ENCODE measurements around the gene OR2T5.
"Not testable (repeated sequence)": the region's sequence is repeated elsewhere in the genome, so short reads cannot be mapped to it uniquely, and the experiment has no call there.

Gene OR2T5

GRCh38 chr1:248488289-248488688, at the start of gene OR2T5:
TSS of gene OR2T5 (plus strand) at chr1:248488589. CDS start at chr1:248488589, 0 bp downstream.
- DNase-seq (ENCODE audit: low read depth) = not testable (repeated sequence)

GRCh38 chr1:248438668-248439067, 49.7 kb upstream of the OR2T5 start:
- DNase-seq (ENCODE audit: low read depth); H3K4me3 ChIP-seq (ENCODE audit: low read length): not testable (repeated sequence)

More at GRCh38 chr1:248488289-248488688, at the start of gene OR2T5:
- not testable (repeated sequence) for H3K4me3 ChIP-seq (ENCODE audit: low read length)

- H3K4me3 ChIP-seq (ENCODE audit: low read length); DNase-seq (ENCODE audit: low read depth): not testable (repeated sequence)
These were observed 49.1 kb upstream of the OR2T5 start for GRCh38 chr1:248439283-248439682.

- not testable (repeated sequence) for DNase-seq (ENCODE audit: low read depth); H3K4me3 ChIP-seq (ENCODE audit: low read length)
These were observed 45.7 kb upstream of the OR2T5 start for GRCh38 chr1:248442500-248443277.

- H3K4me3 ChIP-seq (ENCODE audit: low read length); DNase-seq (ENCODE audit: low read depth): not testable (repeated sequence)
These were observed 43.8 kb upstream of the OR2T5 start for GRCh38 chr1:248444603-248445002.

GRCh38 chr1:248445399-248445798, 43.0 kb upstream of the OR2T5 start, which contains the start of gene OR2T2:
TSS of gene OR2T2 (plus strand) at chr1:248445637. CDS start at chr1:248452798, 7,161 bp downstream.
- DNase-seq (ENCODE audit: low read depth); H3K4me3 ChIP-seq (ENCODE audit: low read length): not testable (repeated sequence)

GRCh38 chr1:248448409-248449074, 39.8 kb upstream of the OR2T5 start:
- not testable (repeated sequence) for DNase-seq (ENCODE audit: low read depth); H3K4me3 ChIP-seq (ENCODE audit: low read length)

GRCh38 chr1:248449821-248450465, 38.4 kb upstream of the OR2T5 start:
- H3K4me3 ChIP-seq (ENCODE audit: low read length); DNase-seq (ENCODE audit: low read depth): not testable (repeated sequence)

- not testable (repeated sequence) for H3K4me3 ChIP-seq (ENCODE audit: low read length); DNase-seq (ENCODE audit: low read depth)
These were observed 37.8 kb upstream of the OR2T5 start for GRCh38 chr1:248450466-248451145.

- not testable (repeated sequence) for DNase-seq (ENCODE audit: low read depth)
These were observed 34.8 kb upstream of the OR2T5 start for GRCh38 chr1:248453619-248454018.

GRCh38 chr1:248455045-248455444, 33.3 kb upstream of the OR2T5 start:
- H3K4me3 ChIP-seq (ENCODE audit: low read length); DNase-seq (ENCODE audit: low read depth): not testable (repeated sequence)

More at GRCh38 chr1:248453619-248454018, 34.8 kb upstream of the OR2T5 start:
- H3K4me3 ChIP-seq (ENCODE audit: low read length) = not testable (repeated sequence)

GRCh38 chr1:248456635-248457034, 31.8 kb upstream of the OR2T5 start:
- not testable (repeated sequence) for H3K4me3 ChIP-seq (ENCODE audit: low read length); DNase-seq (ENCODE audit: low read depth)

- not testable (repeated sequence) for H3K4me3 ChIP-seq (ENCODE audit: low read length); DNase-seq (ENCODE audit: low read depth)
These were observed 29.3 kb upstream of the OR2T5 start for GRCh38 chr1:248459117-248459516.

GRCh38 chr1:248471154-248471553, 17.2 kb upstream of the OR2T5 start:
- H3K4me3 ChIP-seq (ENCODE audit: low read length) = no peak overlapping the region
- no peak for TF ChIP-seq CTCF (conservative IDR thresholded peaks at IDR 0.05; ENCODE audit: low read depth, low read length)
- no peak for DNase-seq (ENCODE audit: low read depth)

- not testable (repeated sequence) for DNase-seq (ENCODE audit: low read depth); H3K4me3 ChIP-seq (ENCODE audit: low read length)
These were observed 16.3 kb upstream of the OR2T5 start for GRCh38 chr1:248472111-248472510.

GRCh38 chr1:248473051-248473450, 15.3 kb upstream of the OR2T5 start, which contains the start of gene OR2T3:
TSS of gene OR2T3 (plus strand) at chr1:248473351. CDS start at chr1:248473351, 0 bp downstream.
- H3K4me3 ChIP-seq (ENCODE audit: low read length); DNase-seq (ENCODE audit: low read depth): not testable (repeated sequence)

GRCh38 chr1:248475660-248476059, 12.7 kb upstream of the OR2T5 start:
- not testable (repeated sequence) for DNase-seq (ENCODE audit: low read depth); H3K4me3 ChIP-seq (ENCODE audit: low read length)

Measured in retinal pigment epithelial cell (primary cell).